Cardiac fibroblast (primary cell): ENCODE results near the gene RHCE.
A peak's percentile ranks its signal among the peaks of the same experiment; 100 is the strongest.

Source experiments
- DNase-seq, 2 donors: peaks; one replicate each; pipeline versions ENCODE4 v3.0.0 to v3.0.0-alpha.2; 2010; ENCODE audit warnings: low read depth in 2 of 2
- H3K4me3 ChIP-seq, 2 donors: replicated peaks in 1 of 2; 1 replicate in 1 of 2; 2 replicates in 1 of 2; pipeline ENCODE4 v1.5.1; 2011; ENCODE audit warnings: low read depth in 2 of 2, low read length in 2 of 2, mild to moderate bottlenecking in 2 of 2, moderate library complexity in 1 of 2
- TF ChIP-seq, protein P1 (sequence below): IDR thresholded peaks from one replicate; pipeline ENCODE4 v1.5.1; 2011; ENCODE audit warnings: low read depth, mild to moderate bottlenecking, low read length, inconsistent platforms

The RHCE gene

DNA sequence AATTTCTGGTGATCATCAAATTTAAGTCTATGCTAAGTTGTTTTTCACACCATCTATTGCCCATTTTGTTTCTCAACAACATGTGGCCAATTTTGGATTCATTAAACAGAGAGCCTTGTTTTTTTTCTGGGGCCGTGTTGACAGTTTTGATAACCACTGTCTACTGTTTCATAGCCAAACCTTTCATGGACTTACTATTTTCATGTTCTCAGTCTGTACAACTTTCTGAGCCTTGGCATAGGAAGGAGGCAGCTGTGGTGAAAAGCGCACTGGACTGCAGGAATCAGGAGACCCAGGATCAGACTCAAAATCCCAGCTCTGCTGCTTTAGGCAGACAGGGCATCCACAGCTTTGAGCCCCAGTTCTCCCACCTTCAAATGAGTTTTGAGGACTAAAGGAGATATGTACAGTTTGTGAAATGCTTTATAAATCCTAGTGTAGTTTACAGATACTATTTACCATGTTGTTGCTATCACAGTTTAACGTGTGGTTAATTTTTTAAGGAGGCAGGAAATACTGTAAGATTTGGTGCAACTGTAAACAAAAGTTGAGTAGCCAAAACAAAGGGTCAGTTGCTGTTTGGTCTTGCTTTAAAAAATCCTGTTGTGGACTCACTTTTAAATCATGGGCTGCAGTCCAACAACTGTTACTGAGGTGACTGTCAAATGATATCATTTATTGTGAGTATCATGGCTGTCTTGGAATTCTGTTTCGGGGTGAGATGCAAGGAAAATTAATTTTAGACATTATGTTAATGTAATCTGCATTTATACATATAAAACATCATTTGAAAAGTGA is 13.0 kb upstream of the RHCE start:
- DNase-seq: peak; percentile 23 to 49
- no peak overlapping the region for H3K4me3 ChIP-seq
- TF ChIP-seq, protein P1, sequence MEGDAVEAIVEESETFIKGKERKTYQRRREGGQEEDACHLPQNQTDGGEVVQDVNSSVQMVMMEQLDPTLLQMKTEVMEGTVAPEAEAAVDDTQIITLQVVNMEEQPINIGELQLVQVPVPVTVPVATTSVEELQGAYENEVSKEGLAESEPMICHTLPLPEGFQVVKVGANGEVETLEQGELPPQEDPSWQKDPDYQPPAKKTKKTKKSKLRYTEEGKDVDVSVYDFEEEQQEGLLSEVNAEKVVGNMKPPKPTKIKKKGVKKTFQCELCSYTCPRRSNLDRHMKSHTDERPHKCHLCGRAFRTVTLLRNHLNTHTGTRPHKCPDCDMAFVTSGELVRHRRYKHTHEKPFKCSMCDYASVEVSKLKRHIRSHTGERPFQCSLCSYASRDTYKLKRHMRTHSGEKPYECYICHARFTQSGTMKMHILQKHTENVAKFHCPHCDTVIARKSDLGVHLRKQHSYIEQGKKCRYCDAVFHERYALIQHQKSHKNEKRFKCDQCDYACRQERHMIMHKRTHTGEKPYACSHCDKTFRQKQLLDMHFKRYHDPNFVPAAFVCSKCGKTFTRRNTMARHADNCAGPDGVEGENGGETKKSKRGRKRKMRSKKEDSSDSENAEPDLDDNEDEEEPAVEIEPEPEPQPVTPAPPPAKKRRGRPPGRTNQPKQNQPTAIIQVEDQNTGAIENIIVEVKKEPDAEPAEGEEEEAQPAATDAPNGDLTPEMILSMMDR: no peak

DNA sequence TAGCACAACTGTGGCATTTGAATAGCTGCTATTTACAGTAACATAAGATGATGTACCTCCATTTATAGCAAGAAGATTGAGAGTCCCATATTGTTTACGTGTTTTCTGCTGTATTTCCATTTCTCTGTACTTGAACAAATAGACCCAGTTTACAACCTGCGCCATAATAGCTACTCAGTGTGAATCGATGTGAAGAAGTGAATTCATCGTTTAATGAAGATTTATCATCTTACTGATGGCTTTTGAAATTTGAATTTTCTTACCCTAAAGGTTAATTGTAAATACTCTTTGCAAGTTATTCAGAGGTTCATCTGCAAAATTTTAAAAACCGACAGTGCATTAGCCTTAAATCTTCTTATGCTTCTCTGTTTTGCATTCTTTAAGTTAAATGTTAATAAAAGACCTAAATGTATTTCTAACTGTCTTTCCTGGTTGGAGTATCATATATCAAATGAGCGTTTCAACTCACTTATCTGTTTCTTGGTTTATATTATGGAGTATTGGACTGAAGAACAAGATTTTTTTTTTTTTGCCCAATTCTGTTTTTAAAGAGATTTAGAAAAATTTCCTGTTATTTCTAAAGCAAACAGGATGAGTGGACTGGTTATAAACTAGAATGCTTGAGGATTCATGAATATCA is 12.2 kb upstream of the RHCE start:
- TF ChIP-seq, protein P1: no peak
- no peak overlapping the region for H3K4me3 ChIP-seq

DNA sequence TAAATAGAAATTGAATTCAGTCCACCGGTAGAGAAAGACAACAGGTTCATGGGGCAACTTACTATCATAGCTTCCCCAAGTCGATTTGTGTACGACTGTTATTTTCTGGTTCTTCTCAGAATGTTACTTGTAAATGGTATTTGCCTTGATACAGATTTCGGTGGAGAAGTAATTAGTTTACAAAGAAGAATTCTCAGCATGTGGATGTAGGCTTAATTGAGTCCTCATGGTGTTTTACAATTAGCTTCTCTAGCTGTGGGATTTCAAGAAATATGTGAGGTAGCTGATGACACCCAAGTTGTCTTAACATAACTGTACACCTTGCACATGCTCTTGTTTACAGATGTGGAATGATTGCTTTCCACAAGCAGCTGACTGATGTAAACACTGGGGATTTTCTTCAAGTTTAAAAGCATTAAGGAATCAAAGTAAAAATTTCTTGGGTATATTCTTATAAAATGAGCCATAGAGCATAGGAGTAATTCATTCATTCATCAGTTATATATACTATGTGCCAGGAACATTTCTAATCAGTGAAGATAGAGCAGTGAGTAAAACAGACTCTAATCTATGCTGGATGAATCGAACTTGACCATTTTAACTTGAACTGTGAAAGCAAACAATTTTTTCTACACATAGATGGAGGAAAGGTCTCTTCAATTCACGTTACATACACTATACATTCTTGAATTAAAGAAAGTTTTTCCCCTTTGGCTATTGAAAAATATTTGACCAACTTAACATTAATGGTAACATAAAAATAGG is 11.5 kb upstream of the RHCE start:
- DNase-seq: peak in 1 of 2 donors; percentile 17
- H3K4me3 ChIP-seq: peak overlapping the region; percentile 72 to 83
- TF ChIP-seq, protein P1: no peak

More for the DNA sequence above, 12.2 kb upstream of the RHCE start:
- no peak for DNase-seq

DNA sequence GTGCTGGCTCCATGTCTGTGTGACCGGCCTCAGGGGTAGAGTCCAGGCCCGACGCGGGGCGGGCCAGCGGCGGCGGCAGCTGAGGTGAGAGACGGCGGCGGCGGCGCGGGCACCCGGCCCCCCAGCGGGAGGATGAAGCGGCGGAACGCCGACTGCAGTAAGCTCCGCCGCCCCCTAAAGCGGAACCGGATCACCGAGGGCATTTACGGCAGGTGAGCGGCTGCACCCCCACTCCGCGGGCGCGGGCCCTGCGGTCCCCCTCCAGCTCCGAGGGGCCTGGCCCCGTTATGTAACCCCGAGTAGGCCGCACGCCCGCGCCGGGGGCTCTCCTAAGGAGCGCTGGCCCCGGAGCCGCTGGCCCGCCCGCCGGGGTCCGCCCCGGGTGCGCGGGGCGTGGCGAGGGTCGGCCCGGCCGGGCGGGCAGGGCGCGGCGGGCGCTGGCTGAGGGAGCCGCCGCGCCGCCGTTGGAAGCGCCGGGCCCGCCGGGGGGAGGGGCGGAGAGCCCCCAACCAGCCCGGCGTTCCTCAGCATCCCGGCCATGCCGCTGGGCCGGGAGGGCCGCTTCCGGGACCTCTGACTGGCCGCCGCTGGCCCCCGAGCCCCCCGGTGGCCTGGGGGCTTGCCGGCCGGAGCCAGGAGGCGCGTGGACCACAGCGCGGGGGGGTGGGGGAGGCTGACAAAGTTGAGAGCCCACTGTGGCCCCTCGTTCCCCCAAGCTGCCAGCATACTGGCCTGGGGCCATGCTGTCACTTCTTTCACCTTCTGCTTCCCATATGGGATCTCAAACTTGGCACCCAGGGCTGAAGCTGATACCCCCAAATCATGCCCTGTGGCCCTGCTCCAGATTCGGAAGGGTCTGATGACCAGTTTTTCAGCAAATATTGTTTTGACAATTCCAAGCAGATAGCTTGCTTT is 10.6 kb upstream of the RHCE start:
- H3K4me3 ChIP-seq: peak overlapping the region; percentile 72 to 83
- TF ChIP-seq, protein P1: no peak
- no peak for DNase-seq

DNA sequence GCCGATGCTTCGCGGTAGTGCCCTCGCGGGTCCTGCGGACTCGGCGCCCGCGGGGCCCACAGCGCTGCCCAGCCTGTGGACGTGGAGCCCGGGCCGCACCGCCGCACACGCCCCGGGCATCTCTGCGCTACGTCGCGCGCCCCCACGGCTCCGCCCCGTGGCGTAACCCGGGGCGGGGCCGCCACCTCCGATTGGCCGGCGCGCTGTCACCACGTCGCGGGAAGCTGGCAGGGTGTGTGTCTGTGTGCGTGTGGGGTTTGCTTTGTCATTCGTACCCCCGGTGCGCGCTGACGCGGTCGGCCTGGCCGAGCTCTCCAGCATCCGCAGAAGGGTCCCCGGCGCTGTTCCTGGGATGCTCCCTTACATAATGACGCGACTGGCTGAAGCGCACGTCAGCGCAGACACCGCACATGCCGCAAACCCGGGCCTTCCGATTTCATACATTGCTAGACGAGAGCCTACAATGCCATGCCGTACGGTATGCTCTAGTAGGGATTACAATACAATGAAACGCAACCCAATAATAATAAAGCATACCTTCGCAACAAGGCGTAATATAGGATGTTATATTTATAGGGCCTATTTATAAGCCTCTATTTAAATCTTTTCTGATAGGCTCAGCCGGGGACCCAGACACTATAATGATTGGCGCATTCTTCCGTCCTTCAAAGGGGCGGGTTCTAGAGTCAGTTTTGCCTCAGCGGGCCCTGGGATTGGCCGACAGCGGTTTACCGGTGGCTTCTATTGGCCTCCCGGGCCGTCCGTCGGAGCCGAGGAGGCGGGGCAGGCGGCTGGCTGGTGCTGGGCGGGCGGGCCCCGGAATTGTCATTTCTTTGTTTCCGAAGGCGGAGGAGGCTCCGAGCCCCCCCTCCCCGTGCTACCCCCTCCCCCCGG is 9.7 kb upstream of the RHCE start, which contains the start of gene MACO1:
TSS of gene MACO1 (plus strand) at position 825 of the 894 bp plus-strand sequence. CDS start 202 bp downstream, outside the sequence.
- H3K4me3 ChIP-seq: peak within 1 kb of the TSS; percentile 73 to 84
- DNase-seq: peak; percentile 96 to 98
- TF ChIP-seq, protein P1: no peak
